Measurements from ENCODE around the gene RARS1. TPM values are rescaled to one million over a fixed set of nuclear protein-coding genes. Genes with fewer than 3 reads are reported as not detected.

RARS1 gene
- total RNA-seq, 4 donors from 2014 or later, result 80.4 to 253 (median 102) TPM

DNA sequence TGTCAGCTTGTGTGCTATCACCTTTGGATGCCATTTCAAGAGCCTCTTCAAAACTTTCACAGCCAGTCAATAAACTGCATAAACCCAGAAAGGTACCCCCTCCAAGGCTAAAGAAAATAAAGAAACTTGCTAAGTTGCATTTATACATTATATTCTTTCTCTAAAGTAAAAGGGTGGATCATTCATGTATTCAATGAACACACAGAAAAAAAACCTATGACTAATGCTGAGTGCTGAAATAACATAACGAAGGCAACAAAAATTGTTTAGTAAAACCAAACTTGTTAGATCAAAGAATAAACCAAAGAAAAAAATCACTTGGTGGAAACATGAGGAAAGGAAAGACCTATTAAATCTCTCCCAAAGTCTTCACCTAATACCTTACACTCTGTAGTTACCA is 77.7 kb downstream of the RARS1 start:
- Histone ChIP-seq H3K4me1 (no peaks in the 10 kb centered on the region), H3K9me3 (no peaks in the 10 kb centered on the region), H3K27ac (no peak overlapping the region), H3K36me3 (no peaks in the 10 kb centered on the region), H3K27me3 (no peaks in the 10 kb centered on the region), H3K4me3 (no peak overlapping the region)
- intact Hi-C loops (cut with DNase I; ENCODE audit: low total_unique reads), result no loop called here
- DNase-seq, result no peak
- TF ChIP-seq CTCF (IDR thresholded peaks at IDR 0.05), result no peak
- TF ChIP-seq POLR2A (IDR thresholded peaks at IDR 0.05), result no peak

DNA sequence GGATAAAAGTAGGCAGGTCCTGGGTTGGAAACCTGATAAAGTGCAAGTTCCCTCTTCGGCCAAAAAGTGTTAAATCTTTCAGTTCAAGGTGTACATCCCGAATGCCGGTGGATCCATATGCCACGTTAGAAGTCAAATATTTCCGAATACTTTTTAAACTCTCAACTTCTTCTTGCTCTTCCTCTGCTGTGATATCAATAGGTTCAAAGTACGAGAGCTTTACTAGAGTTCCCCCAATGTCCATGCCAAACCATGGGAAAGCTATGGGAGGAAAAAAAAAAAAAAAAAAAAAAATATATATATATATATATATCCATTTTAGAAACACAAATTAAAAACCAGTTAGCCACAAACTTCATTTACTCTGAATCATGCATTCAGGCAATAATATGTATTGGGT is 82.5 kb downstream of the RARS1 start:
- H3K4me3 ChIP-seq, result no peak overlapping the region
- no peaks in the 10 kb centered on the region for H3K36me3 ChIP-seq
- no peaks in the 10 kb centered on the region for H3K4me1 ChIP-seq
- H3K27me3 ChIP-seq, result no peaks in the 10 kb centered on the region
- TF ChIP-seq POLR2A (IDR thresholded peaks at IDR 0.05) (no peak), CTCF (IDR thresholded peaks at IDR 0.05) (no peak)
- no peak overlapping the region for H3K27ac ChIP-seq
- H3K9me3 ChIP-seq, result no peaks in the 10 kb centered on the region
- no peak for DNase-seq
- intact Hi-C loops (cut with DNase I; ENCODE audit: low total_unique reads), result no loop called here

Small RNA genes within 50 kb of the gene (microRNA-seq; reads per million reads assigned to microRNA genes)
- gene MIR103A1 (ENCODE audit: borderline microRNAs expressed, borderline replicate concordance) (not detected), gene MIR103B1 (ENCODE audit: borderline microRNAs expressed, borderline replicate concordance) (not detected)

Small RNA genes within 50 kb of the gene (small RNA-seq; reads per million reads assigned to genes)
- gene MIR103A1, result not detected

Other genes with a start within 250 kb of the RARS1 start
- gene WWC1, start 194.8 kb upstream of the RARS1 start, total RNA-seq, result 1 to 10 TPM in 2 of 4 donors, under 1 TPM in 1, not detected in 1; under 0.01 to 8.7 (median 1.9) TPM
- gene FBLL1, start 42.8 kb downstream of the RARS1 start, total RNA-seq, result under 1 TPM in 1 of 4 donors, not detected in 3; 0.83 TPM
- gene PANK3, start 92.9 kb downstream of the RARS1 start, total RNA-seq, result 10 to 100 TPM; 15.6 to 92.6 (median 32.2) TPM